Measurements from ENCODE around the gene DNAH3.
"Not testable (repeated sequence)": the region's sequence is repeated elsewhere in the genome, so short reads cannot be mapped to it uniquely, and the experiment has no call there.

Gene DNAH3

DNA sequence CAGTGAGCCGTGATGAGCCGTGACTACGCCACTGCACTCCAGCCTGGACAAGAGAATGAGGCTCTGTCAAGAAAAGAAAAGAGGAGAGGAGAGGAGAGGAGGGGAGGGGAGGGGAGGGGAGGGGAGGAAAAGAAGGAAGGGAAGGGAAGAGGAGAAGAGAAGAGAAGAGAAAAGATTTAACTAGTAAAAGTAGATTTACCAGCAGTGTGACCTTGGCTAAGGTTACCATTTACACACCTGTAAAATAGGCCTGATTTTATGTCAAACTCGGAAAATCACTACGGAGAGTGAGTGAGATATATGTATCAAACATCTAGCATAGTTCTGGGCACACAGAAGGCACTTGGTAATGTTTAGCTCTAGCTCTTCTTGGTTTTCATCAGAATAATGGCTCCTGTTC is 140.8 kb downstream of the DNAH3 start:
- no peak for DNase-seq (ENCODE audit: low spot score)

DNA sequence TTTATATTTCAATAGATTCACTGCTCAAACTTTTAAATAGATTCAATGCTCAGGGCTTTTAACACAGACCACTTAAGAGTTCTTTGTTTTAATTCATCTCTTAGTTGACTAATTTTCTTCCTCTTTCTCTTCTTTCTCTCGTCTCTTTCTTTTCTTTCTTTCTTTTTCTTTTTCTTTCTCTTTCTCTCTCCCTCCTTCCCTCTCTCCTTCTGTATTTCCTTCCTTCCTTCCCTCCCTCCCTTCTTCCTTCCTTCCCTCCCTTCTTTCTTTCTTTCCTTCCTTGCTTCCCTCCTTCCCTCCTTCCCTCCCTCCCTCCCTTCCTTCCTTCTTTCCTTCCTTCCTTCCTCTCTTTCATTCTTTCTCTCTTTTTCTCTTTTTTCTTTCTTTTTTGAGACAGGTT is 145.6 kb downstream of the DNAH3 start:
- no peak for DNase-seq (ENCODE audit: low spot score)

- no peak for DNase-seq (ENCODE audit: low spot score)
Observed at GRCh38 chr16:21001262-21001661, 149.4 kb downstream of the DNAH3 start.

GRCh38 chr16:20997147-20997546 is 153.5 kb downstream of the DNAH3 start:
- no peak for DNase-seq (ENCODE audit: low spot score)

- DNase-seq (ENCODE audit: low spot score) = no peak
Observed at GRCh38 chr16:20995711-20996110, 154.9 kb downstream of the DNAH3 start.

DNA sequence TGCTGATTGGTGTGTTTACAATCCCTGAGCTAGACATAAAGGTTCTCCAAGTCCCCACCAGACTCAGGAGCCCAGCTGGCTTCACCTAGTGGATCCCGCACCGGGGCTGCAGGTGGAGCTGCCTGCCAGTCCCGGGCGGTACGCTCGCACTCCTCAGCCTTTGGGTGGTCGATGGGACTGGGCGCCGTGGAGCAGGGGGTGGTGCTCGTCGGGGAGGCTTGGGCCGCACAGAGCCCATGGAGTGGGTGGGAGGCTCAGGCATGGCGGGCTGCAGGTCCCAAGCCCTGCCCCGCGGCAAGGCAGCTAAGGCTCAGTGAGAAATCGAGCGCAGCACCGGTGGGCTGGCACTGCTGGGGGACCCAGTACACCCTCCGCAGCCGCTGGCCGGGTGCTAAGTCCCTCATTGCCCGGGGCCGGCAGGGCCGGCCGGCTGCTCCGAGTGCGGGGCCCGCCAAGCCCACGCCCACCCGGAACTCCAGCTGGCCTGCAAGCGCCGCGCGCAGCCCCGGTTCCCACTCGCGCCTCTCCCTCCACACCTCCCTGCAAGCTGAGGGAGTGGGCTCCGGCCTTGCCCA is 161.1 kb downstream of the DNAH3 start:
- DNase-seq (ENCODE audit: low spot score) = not testable (repeated sequence)

- DNase-seq (ENCODE audit: low spot score) = no peak
Observed at GRCh38 chr16:20987049-20987448, 163.6 kb downstream of the DNAH3 start.

DNA sequence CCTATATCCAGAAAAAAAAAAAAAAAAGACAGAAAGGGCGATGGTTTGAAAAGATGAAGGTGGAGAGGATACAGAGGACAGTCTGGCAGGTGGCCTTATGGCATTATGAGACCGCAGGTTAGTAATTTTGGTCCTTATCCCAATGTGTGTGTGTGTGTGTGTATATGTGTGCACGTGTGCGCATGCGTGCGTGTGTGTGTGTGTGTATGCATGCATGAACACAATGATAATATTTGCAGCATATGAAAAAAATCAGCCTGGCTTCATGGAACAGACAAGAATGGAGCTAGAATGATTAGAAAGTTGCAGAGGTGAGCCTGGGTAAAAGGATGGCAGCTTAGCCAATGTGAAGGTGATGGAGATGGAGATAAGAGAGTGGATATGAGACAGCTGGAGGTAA is 166.6 kb downstream of the DNAH3 start:
- DNase-seq (ENCODE audit: low spot score) = no peak

- no peak for DNase-seq (ENCODE audit: low spot score)
Observed at GRCh38 chr16:20976576-20976975, 174.1 kb downstream of the DNAH3 start.

DNA sequence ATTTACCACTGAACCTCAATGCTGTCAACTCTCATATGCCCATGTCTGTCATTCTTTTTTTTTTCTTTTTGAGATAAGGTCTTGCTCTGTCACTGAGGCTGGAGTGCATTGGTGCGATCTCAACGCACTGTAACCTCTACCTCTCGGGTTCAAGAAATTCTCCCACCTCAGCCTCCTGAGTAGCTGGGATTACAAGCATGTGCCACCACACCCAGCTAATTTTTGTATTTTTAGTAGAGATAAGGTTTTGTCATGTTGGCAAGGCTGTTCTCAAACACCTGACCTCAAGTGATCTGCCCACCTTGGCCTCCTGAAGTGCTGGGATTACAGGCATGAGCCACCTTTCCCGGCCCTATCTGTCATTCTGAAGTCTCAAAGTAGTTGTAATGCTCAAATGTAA is 177.4 kb downstream of the DNAH3 start:
- not testable (repeated sequence) for DNase-seq (ENCODE audit: low spot score)

GRCh38 chr16:20971401-20971800 is 179.2 kb downstream of the DNAH3 start:
- no peak for DNase-seq (ENCODE audit: low spot score)

DNA sequence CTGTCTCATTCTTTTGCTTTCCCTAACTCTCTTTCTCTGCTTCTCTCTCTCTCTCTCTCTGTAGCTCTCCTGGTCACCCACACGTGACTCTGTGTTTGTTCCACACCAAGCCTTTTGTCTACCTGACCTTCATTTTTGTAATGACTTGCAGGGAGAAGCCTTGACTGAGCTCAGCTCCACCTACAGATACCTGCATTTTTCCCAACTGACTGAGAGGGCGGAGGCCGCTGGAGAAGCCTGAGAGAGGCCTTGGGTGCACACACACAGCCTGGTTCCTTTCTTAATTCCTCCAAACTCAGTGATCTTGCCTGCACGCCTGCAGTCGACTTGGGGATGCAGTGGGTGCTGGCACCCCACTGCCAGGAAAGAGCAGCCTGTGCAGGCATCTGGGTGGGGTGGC is 181.3 kb downstream of the DNAH3 start:
- DNase-seq (ENCODE audit: low spot score) = no peak

DNA sequence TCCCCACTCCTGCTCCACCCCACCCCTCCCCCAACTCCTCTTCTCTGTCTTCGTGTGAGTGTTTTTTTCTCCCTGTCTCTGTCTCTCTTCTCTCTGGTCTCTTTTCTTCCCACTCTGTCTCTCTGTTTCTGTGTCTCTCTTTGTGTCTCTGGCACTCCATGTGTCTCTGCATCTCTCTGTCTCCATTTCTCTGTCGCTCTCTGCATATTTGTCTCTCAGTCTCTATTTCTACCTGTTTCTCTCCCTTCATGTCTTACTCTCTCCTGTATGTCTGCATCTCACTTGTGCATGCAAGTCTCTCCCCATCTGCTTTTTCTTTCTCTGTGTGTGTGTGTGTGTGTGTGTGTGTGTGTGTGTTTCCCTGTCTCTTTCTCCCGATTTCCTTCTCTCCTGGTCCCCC is 181.9 kb downstream of the DNAH3 start:
- DNase-seq (ENCODE audit: low spot score) = no peak

DNA sequence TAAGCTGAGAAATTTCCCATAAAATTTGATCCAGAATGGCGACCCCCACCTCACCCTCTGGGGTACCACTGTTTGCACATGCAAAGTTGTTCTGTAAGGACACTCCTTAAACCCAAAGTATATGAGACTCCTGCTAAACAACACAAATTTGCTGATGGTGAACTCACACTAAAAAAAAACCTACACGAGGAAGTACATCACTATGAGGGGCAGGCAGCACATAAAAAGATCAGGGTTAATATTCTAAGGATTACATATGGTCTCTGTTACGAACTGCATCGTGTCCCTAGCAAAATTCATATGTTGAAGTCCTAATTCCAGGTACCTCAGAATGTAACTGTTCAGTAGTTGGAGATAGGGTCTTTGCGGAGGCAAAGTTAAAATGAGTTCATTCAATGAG is 189.7 kb downstream of the DNAH3 start:
- DNase-seq (ENCODE audit: low spot score) = no peak

- DNase-seq (ENCODE audit: low spot score) = no peak
Observed at GRCh38 chr16:20957153-20957552, 193.5 kb downstream of the DNAH3 start.

DNA sequence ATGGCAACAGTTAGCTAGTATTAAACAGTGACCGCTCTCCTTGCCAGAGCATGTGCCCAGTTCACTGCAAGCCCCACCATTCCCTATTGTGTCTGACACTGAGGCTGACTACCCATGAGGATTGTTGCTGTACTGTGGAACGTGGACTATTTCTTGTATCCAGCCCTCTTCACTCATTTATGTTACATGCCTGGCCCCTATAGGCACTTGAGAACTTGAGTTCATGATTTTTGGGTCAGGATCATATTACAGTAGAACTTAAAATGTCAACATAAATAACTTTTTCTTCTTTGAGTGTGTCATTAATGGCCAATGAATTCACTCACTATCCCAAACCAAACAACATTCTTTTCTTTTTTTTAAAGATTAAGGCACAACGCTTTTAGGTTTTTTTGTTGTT is 194.3 kb downstream of the DNAH3 start:
- no peak for DNase-seq (ENCODE audit: low spot score)

- DNase-seq (ENCODE audit: low spot score) = no peak
Observed at GRCh38 chr16:20954574-20954973, 196.1 kb downstream of the DNAH3 start.

- no peak for DNase-seq (ENCODE audit: low spot score)
Observed at GRCh38 chr16:20952139-20952920, 198.3 kb downstream of the DNAH3 start.

GRCh38 chr16:20950294-20950693 is 200.4 kb downstream of the DNAH3 start:
- no peak for DNase-seq (ENCODE audit: low spot score)

DNA sequence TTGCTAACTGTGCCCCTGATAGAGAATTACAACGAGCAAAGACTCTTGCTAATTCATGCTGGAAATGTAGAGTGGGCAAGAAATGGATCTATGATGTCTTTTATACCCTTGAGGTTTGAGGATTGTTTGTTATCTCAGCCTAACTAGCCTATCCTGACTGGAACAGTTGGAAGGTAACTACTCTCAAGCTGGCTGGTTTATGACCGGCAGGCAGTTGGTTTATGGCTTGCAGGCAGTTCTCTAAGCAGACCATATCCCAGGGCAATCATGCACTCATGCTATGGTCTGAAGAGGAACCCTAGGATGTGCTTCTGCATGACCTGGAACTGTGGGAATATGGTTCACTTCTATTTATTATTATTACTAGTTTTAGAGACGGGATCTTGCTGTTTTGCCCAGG is 201.0 kb downstream of the DNAH3 start:
- DNase-seq (ENCODE audit: low spot score) = no peak

DNA sequence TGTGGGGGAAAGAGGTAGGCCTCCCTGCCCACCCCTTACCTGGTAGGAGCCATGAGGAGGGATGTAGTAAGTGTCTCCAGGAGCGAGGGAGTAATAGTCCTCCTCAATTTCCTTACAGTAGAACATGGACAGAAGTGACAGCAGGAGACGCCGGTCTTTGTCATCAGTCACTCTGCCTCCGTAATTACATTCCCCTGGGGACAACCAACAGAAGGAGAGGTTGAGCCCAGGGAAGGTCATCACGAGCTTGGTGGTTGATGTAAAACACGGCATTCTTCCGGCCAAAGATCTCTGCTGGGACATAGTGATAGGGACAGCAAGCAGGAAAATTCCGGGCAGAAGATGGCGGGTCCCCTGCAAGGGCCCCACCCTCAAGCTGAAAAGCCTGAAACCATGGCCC is 202.2 kb downstream of the DNAH3 start:
- DNase-seq (ENCODE audit: low spot score) = no peak

- DNase-seq (ENCODE audit: low spot score) = no peak
Observed at GRCh38 chr16:20946015-20946629, 204.5 kb downstream of the DNAH3 start.

- DNase-seq (ENCODE audit: low spot score) = not testable (repeated sequence)
Observed at GRCh38 chr16:20945575-20945875, 205.1 kb downstream of the DNAH3 start.

Data from GM03348 (cell line).